A673 (cell line): ENCODE data around the gene SH3PXD2B. TPM values are rescaled to one million over a fixed set of nuclear protein-coding genes. Genes with fewer than 3 reads are reported as not detected.

Experiments used
- BruUV-seq: library from RNA; stranded (reverse); fragments of 400-500 nt; replicated peaks from 2 replicates; lab custom pipeline; 2021; lab: Mats Ljungman, UMichigan
- CTCF ChIA-PET: fragments of 300-600 bp; sonication (Branson Sonifier 250); formaldehyde crosslinking; loops from one replicate; lab custom pipeline; 2022; ENCODE audit warnings: antibody characterized with exemption; lab: Charles Lee
- POLR2A ChIA-PET: fragments of 300-600 bp; sonication (Branson Sonifier 250); formaldehyde crosslinking; loops from one replicate; lab custom pipeline; 2022; ENCODE audit warnings: antibody characterized with exemption; ENCODE audit not compliant: low non-redundant PET; lab: Charles Lee
- DNase-seq: peaks from one replicate; pipeline ENCODE4 v3.0.0-alpha.2; 2015; ENCODE audit warnings: low spot score
- H3K27ac ChIP-seq: fragments of 200-600 bp; sonication (generic); 2 replicates; pipeline ENCODE4 v1.5.1; 2016; ENCODE audit warnings: mixed run types, low read depth, mild to moderate bottlenecking, mixed read lengths, antibody characterized with exemption, low read length; ENCODE audit not compliant: poor library complexity, severe bottlenecking
- H3K27me3 ChIP-seq: fragments of 200-600 bp; sonication (generic); replicated peaks from 2 replicates; pipeline ENCODE4 v1.6.1; 2017; ENCODE audit warnings: mixed run types, low read depth, mild to moderate bottlenecking, mixed read lengths, antibody characterized with exemption, low read length; ENCODE audit not compliant: insufficient read depth, poor library complexity
- H3K36me3 ChIP-seq: fragments of 200-600 bp; sonication (generic); 2 replicates; pipeline ENCODE4 v1.6.1; 2016; ENCODE audit warnings: mixed run types, mild to moderate bottlenecking, mixed read lengths, antibody characterized with exemption, low read length; ENCODE audit not compliant: insufficient read depth, poor library complexity, severe bottlenecking
- H3K4me1 ChIP-seq: fragments of 200-600 bp; sonication (generic); 2 replicates; pipeline ENCODE4 v1.6.1; 2017; ENCODE audit warnings: mixed run types, mild to moderate bottlenecking, mixed read lengths, antibody characterized with exemption, low read length; ENCODE audit not compliant: insufficient read depth, poor library complexity, severe bottlenecking
- H3K4me3 ChIP-seq: fragments of 200-600 bp; sonication (generic); 2 replicates; pipeline ENCODE4 v1.5.1; 2016; ENCODE audit warnings: low read depth, mixed run types, mild to moderate bottlenecking, mixed read lengths, low read length; ENCODE audit not compliant: poor library complexity, severe bottlenecking
- H3K9me3 ChIP-seq: fragments of 200-600 bp; sonication (generic); 2 replicates; pipeline ENCODE4 v1.6.1; 2016; ENCODE audit warnings: mixed run types, low read depth, mild to moderate bottlenecking, mixed read lengths, antibody characterized with exemption, low read length; ENCODE audit not compliant: poor library complexity, severe bottlenecking
- CTCF ChIP-seq: fragments of 300-800, 200-600 bp; sonication (generic); conservative IDR thresholded peaks from 2 replicates; pipeline ENCODE4 v1.5.1; 2017; ENCODE audit warnings: low read depth, mild to moderate bottlenecking, antibody characterized with exemption, low read length, moderate library complexity, mixed read lengths
- EZH2 ChIP-seq: fragments of 200-600 bp; sonication (generic); IDR thresholded peaks from 2 replicates; pipeline ENCODE4 v1.6.1; 2017; ENCODE audit warnings: borderline replicate concordance, low read depth, mild to moderate bottlenecking, mixed read lengths, antibody characterized with exemption, low read length; ENCODE audit not compliant: poor library complexity, severe bottlenecking
- intact Hi-C: fragments of 100-400 bp; cut with micrococcal nuclease; formaldehyde crosslinking; loops from one replicate; pipeline ENCODE4 v1.10.0; 2022; ENCODE audit not compliant: unreplicated experiment
- total RNA-seq: library from RNA; stranded (reverse); gene quantifications from 2 replicates; pipeline ENCODE4 v1.2.3, GENCODE V29; 2021

Gene SH3PXD2B
- total RNA-seq, 1 experiment from 2014 or later: 28.1 TPM

- Histone ChIP-seq H3K4me3 (no peak overlapping the region), H3K27ac (no peak overlapping the region), H3K36me3 (no peaks in the 10 kb centered on the region), H3K9me3 (no peaks in the 10 kb centered on the region), H3K27me3 (no peaks in the 10 kb centered on the region), H3K4me1 (peaks cover 50% of the 10 kb centered on the region)
- no peak for TF ChIP-seq EZH2
- no peak for TF ChIP-seq CTCF
- ChIA-PET CTCF (no interaction called here), POLR2A (no interaction called here)
- BruUV-seq: no TSS peak
- intact Hi-C loops: no loop called here
- DNase-seq: no peak
Measured at GRCh38 chr5:172415362-172416275, 38.7 kb downstream of the SH3PXD2B start.

- Histone ChIP-seq H3K27me3 (no peaks in the 10 kb centered on the region), H3K4me3 (no peak overlapping the region), H3K36me3 (no peaks in the 10 kb centered on the region), H3K4me1 (peaks cover 41% of the 10 kb centered on the region), H3K9me3 (no peaks in the 10 kb centered on the region), H3K27ac (no peak overlapping the region)
- peak; percentile 29 for DNase-seq
- ChIA-PET POLR2A (no interaction called here), CTCF (no interaction called here)
- intact Hi-C loops: no loop called here
- TF ChIP-seq EZH2 (no peak), CTCF (no peak)
- no TSS peak for BruUV-seq
Measured at GRCh38 chr5:172414531-172415361, 39.6 kb downstream of the SH3PXD2B start.

- CTCF ChIA-PET: no interaction called here
Measured at GRCh38 chr5:172413601-172414171, 40.6 kb downstream of the SH3PXD2B start.

More at GRCh38 chr5:172413601-172414171, 40.6 kb downstream of the SH3PXD2B start:
- Histone ChIP-seq H3K9me3 (no peaks in the 10 kb centered on the region), H3K36me3 (no peaks in the 10 kb centered on the region), H3K4me1 (peaks cover 31% of the 10 kb centered on the region), H3K4me3 (no peak overlapping the region), H3K27me3 (no peaks in the 10 kb centered on the region), H3K27ac (no peak overlapping the region)
- POLR2A ChIA-PET: no interaction called here
- DNase-seq: no peak
- intact Hi-C loops: no loop called here
- TF ChIP-seq EZH2 (no peak), CTCF (no peak)
- BruUV-seq: no TSS peak
